Mesenchymal stem cell (in vitro differentiated cells and primary cell): Measurements from ENCODE around the gene YIPF3.

Source experiments
- DNase-seq: peaks from one replicate; pipeline ENCODE4 v3.0.0-alpha.2; 2013
- H2AFZ ChIP-seq: one replicate; pipeline ENCODE4 v1.6.1; 2013; ENCODE audit warnings: low read depth, mild to moderate bottlenecking, control low read depth, inconsistent platforms, low read length, moderate library complexity
- H2AK5ac ChIP-seq: 2 replicates; pipeline ENCODE4 v1.6.1; 2013; ENCODE audit warnings: low read length, moderate library complexity, mild to moderate bottlenecking, inconsistent platforms; ENCODE audit not compliant: severe bottlenecking
- H2BK120ac ChIP-seq: one replicate; pipeline ENCODE4 v1.6.1; 2013; ENCODE audit warnings: low read depth, mild to moderate bottlenecking, inconsistent platforms, low read length, moderate library complexity
- H2BK12ac ChIP-seq, 2 experiments: one replicate each; pipeline ENCODE4 v1.6.1; 2013; ENCODE audit warnings: inconsistent platforms in 2 of 2, low read length in 2 of 2, mild to moderate bottlenecking in 2 of 2, moderate library complexity in 2 of 2, control low read depth in 1 of 2
- H2BK15ac ChIP-seq: one replicate; pipeline ENCODE4 v1.6.1; 2013; ENCODE audit warnings: mild to moderate bottlenecking, low read depth, inconsistent platforms; ENCODE audit not compliant: poor library complexity, severe bottlenecking
- H2BK5ac ChIP-seq: 2 replicates; pipeline ENCODE4 v1.6.1; 2013; ENCODE audit warnings: low read depth, mild to moderate bottlenecking, low read length, control low read depth, inconsistent platforms; ENCODE audit not compliant: poor library complexity, severe bottlenecking
- H3K14ac ChIP-seq, 2 experiments: one replicate each; pipeline ENCODE4 v1.6.1; 2013; ENCODE audit warnings: inconsistent platforms in 2 of 2, low read length in 2 of 2, control low read depth in 1 of 2, mild to moderate bottlenecking in 1 of 2, moderate library complexity in 1 of 2
- H3K18ac ChIP-seq, 2 experiments: one replicate each; pipeline ENCODE4 v1.6.1; 2013; ENCODE audit warnings: inconsistent platforms in 2 of 2, low read length in 2 of 2, control low read depth in 1 of 2, low read depth in 1 of 2, mild to moderate bottlenecking in 1 of 2
- H3K23ac ChIP-seq, 2 experiments: one replicate each; pipeline ENCODE4 v1.6.1; 2013; ENCODE audit warnings: inconsistent platforms in 2 of 2, low read length in 2 of 2, mild to moderate bottlenecking in 2 of 2, moderate library complexity in 2 of 2, control low read depth in 1 of 2
- H3K27ac ChIP-seq: 2 replicates; pipeline ENCODE4 v1.5.1; 2013; ENCODE audit warnings: mild to moderate bottlenecking, moderate library complexity, low read length, control low read depth, inconsistent platforms; ENCODE audit not compliant: poor library complexity, severe bottlenecking
- H3K27me3 ChIP-seq, 2 experiments: 2 replicates each; pipeline versions ENCODE4 v1.6.1 to v1.7.0; 2013; ENCODE audit warnings: low read length in 2 of 2, mild to moderate bottlenecking in 2 of 2, moderate library complexity in 2 of 2, control low read depth in 1 of 2, inconsistent platforms in 1 of 2; ENCODE audit not compliant: control insufficient read depth in 1 of 2, insufficient read depth in 1 of 2
- H3K36me3 ChIP-seq, 2 experiments: 2 replicates each; pipeline versions ENCODE4 v1.6.1 to v1.7.0; 2013; ENCODE audit warnings: low read length in 2 of 2, control low read depth in 1 of 2, inconsistent platforms in 1 of 2, low read depth in 1 of 2, mild to moderate bottlenecking in 1 of 2; ENCODE audit not compliant: insufficient read depth in 2 of 2, control insufficient read depth in 1 of 2
- H3K4ac ChIP-seq, 2 experiments: one replicate each; pipeline ENCODE4 v1.6.1; 2013; ENCODE audit warnings: inconsistent platforms in 2 of 2, low read length in 2 of 2, mild to moderate bottlenecking in 2 of 2, moderate library complexity in 2 of 2, control low read depth in 1 of 2, low read depth in 1 of 2
- H3K4me1 ChIP-seq: 2 replicates; pipeline ENCODE4 v1.6.1; 2013; ENCODE audit warnings: low read depth, low read length, control low read depth; ENCODE audit not compliant: control insufficient read depth, insufficient read depth
- H3K4me2 ChIP-seq: 2 replicates; pipeline ENCODE4 v1.6.1; 2013; ENCODE audit warnings: low read length, mild to moderate bottlenecking, inconsistent platforms; ENCODE audit not compliant: poor library complexity, severe bottlenecking
- H3K4me3 ChIP-seq, 2 experiments: 2 replicates each; pipeline versions ENCODE4 v1.5.1 to v1.7.0; 2013; ENCODE audit warnings: low read length in 2 of 2, mild to moderate bottlenecking in 2 of 2, control low read depth in 1 of 2, low read depth in 1 of 2; ENCODE audit not compliant: insufficient read depth in 1 of 2
- H3K79me1 ChIP-seq: replicated peaks from 2 replicates; pipeline ENCODE4 v1.6.1; 2013; ENCODE audit warnings: mild to moderate bottlenecking, control low read depth, low read length, inconsistent platforms; ENCODE audit not compliant: poor library complexity, severe bottlenecking
- H3K9ac ChIP-seq: 2 replicates; pipeline ENCODE4 v1.7.0; 2013; ENCODE audit warnings: mild to moderate bottlenecking, low read length, moderate library complexity
- H3K9me3 ChIP-seq: 2 replicates; pipeline ENCODE4 v1.7.0; 2013; ENCODE audit warnings: mild to moderate bottlenecking, low read length; ENCODE audit not compliant: control insufficient read depth
- H4K8ac ChIP-seq: one replicate; pipeline ENCODE4 v1.6.1; 2013; ENCODE audit warnings: inconsistent platforms, mild to moderate bottlenecking, low read length, moderate library complexity
- H4K91ac ChIP-seq: one replicate; pipeline ENCODE4 v1.6.1; 2013; ENCODE audit warnings: mild to moderate bottlenecking, low read length, inconsistent platforms
- WGBS: methylation state at CpG from one replicate; pipeline ENCODE4 v1.1.7; 2013; ENCODE audit warnings: mixed read lengths; 5-methylcytosine and 5-hydroxymethylcytosine counted together

Gene YIPF3

GRCh38 chr6:43509984-43510826 lies 6.5 kb downstream of the YIPF3 start, which contains the start of gene LRRC73:
Gene LRRC73 (minus strand): TSS chr6:43510346. CDS start chr6:43509785, 561 bp downstream.
- Histone ChIP-seq H2BK5ac (no peak within 1 kb of the TSS), H2AK5ac (no peak within 1 kb of the TSS)
- 10% methylated on average over 65 of the region's 96 CpGs for WGBS

GRCh38 chr6:43509142-43509983 lies 7.4 kb downstream of the YIPF3 start:
- no peak overlapping the region for H2BK120ac ChIP-seq
- H4K91ac ChIP-seq, result no peak overlapping the region
- peak overlapping the region; percentile 87 for H3K9ac ChIP-seq
- H2BK15ac ChIP-seq, result no peak overlapping the region
- H2AK5ac ChIP-seq, result no peak overlapping the region
- H3K14ac ChIP-seq, result peak overlapping the region in 1 of 2 experiments; percentile 84
- no peak overlapping the region for H3K4ac ChIP-seq
- H3K23ac ChIP-seq, result peak overlapping the region in 1 of 2 experiments; percentile 88
- peak overlapping the region in 1 of 2 experiments; percentile 11 for H2BK12ac ChIP-seq
- H3K4me1 ChIP-seq, result peaks cover 16% of the 10 kb centered on the region
- no peak overlapping the region for H4K8ac ChIP-seq
- H3K36me3 ChIP-seq, result peaks cover 52% of the 10 kb centered on the region in 2 experiments
- H3K27ac ChIP-seq, result no peak overlapping the region
- DNase-seq, result peak; percentile 6
- no peak overlapping the region for H2BK5ac ChIP-seq
- H2AFZ ChIP-seq, result peak overlapping the region; percentile 80
- peaks cover 0 to 19% of the 10 kb centered on the region in 2 experiments for H3K27me3 ChIP-seq
- H3K9me3 ChIP-seq, result no peaks in the 10 kb centered on the region
- peak overlapping the region; percentile 65 to 76 for H3K4me3 ChIP-seq
- peaks cover 11% of the 10 kb centered on the region for H3K79me1 ChIP-seq
- WGBS, result 14% methylated on average over 59 of the region's 69 CpGs
- H3K4me2 ChIP-seq, result peak overlapping the region; percentile 64
- peak overlapping the region in 1 of 2 experiments; percentile 74 for H3K18ac ChIP-seq

More at GRCh38 chr6:43509984-43510826, 6.5 kb downstream of the YIPF3 start, which contains the start of gene LRRC73:
- Histone ChIP-seq H3K79me1 (peaks cover 11% of the 10 kb centered on the region), H3K27ac (no peak within 1 kb of the TSS), H3K4ac (peak within 1 kb of the TSS in 1 of 2 experiments; percentile 24), H2BK12ac (peak within 1 kb of the TSS in 1 of 2 experiments; percentile 51), H3K23ac (peak within 1 kb of the TSS in 1 of 2 experiments; percentile 88), H4K91ac (no peak within 1 kb of the TSS), H3K18ac (peak within 1 kb of the TSS; percentile 24 to 86), H3K14ac (peak within 1 kb of the TSS in 1 of 2 experiments; percentile 95), H2AFZ (peak within 1 kb of the TSS; percentile 80), H3K9me3 (no peaks in the 10 kb centered on the region), H3K4me1 (peaks cover 17% of the 10 kb centered on the region), H3K4me3 (peak within 1 kb of the TSS; percentile 65 to 76), H2BK15ac (peak within 1 kb of the TSS; percentile 64), H4K8ac (peak within 1 kb of the TSS; percentile 27), H2BK120ac (no peak within 1 kb of the TSS), H3K9ac (peak within 1 kb of the TSS; percentile 87), H3K4me2 (peak within 1 kb of the TSS; percentile 64), H3K36me3 (peaks cover 48 to 53% of the 10 kb centered on the region in 2 experiments), H3K27me3 (peaks cover 0 to 19% of the 10 kb centered on the region in 2 experiments)
- peak; percentile 84 for DNase-seq

GRCh38 chr6:43508481-43509141 lies 8.1 kb downstream of the YIPF3 start:
- no peak overlapping the region for H2BK120ac ChIP-seq
- no peak overlapping the region for H2AK5ac ChIP-seq
- no peak overlapping the region for H2BK5ac ChIP-seq
- H3K4me2 ChIP-seq, result no peak overlapping the region
- no peaks in the 10 kb centered on the region for H3K9me3 ChIP-seq
- H3K4me1 ChIP-seq, result peaks cover 16% of the 10 kb centered on the region
- H2BK15ac ChIP-seq, result no peak overlapping the region
- no peak overlapping the region for H3K27ac ChIP-seq
- H3K9ac ChIP-seq, result peak overlapping the region; percentile 67
- no peak overlapping the region for H2AFZ ChIP-seq
- WGBS, result 82% methylated on average over 8 of the region's 8 CpGs
- H3K23ac ChIP-seq, result no peak overlapping the region
- peak overlapping the region in 1 of 2 experiments; percentile 76 for H3K4me3 ChIP-seq
- H4K8ac ChIP-seq, result peak overlapping the region; percentile 20
- no peak overlapping the region for H3K14ac ChIP-seq
- no peak overlapping the region for H4K91ac ChIP-seq
- H3K27me3 ChIP-seq, result peaks cover 0 to 19% of the 10 kb centered on the region in 2 experiments
- H2BK12ac ChIP-seq, result no peak overlapping the region
- H3K36me3 ChIP-seq, result peaks cover 52 to 53% of the 10 kb centered on the region in 2 experiments
- DNase-seq, result no peak
- peaks cover 9% of the 10 kb centered on the region for H3K79me1 ChIP-seq
- no peak overlapping the region for H3K18ac ChIP-seq
- H3K4ac ChIP-seq, result no peak overlapping the region
